Ecto neural progenitor cell (in vitro differentiated cells): ENCODE measurements around the gene CBR4.
"Not testable (repeated sequence)": the region's sequence is repeated elsewhere in the genome, so short reads cannot be mapped to it uniquely, and the experiment has no call there.

ENCODE experiments used
- DNase-seq: peaks from one replicate; pipeline ENCODE4 v3.0.0-alpha.2; 2018; ENCODE audit warnings: low spot score

The CBR4 gene

DNA sequence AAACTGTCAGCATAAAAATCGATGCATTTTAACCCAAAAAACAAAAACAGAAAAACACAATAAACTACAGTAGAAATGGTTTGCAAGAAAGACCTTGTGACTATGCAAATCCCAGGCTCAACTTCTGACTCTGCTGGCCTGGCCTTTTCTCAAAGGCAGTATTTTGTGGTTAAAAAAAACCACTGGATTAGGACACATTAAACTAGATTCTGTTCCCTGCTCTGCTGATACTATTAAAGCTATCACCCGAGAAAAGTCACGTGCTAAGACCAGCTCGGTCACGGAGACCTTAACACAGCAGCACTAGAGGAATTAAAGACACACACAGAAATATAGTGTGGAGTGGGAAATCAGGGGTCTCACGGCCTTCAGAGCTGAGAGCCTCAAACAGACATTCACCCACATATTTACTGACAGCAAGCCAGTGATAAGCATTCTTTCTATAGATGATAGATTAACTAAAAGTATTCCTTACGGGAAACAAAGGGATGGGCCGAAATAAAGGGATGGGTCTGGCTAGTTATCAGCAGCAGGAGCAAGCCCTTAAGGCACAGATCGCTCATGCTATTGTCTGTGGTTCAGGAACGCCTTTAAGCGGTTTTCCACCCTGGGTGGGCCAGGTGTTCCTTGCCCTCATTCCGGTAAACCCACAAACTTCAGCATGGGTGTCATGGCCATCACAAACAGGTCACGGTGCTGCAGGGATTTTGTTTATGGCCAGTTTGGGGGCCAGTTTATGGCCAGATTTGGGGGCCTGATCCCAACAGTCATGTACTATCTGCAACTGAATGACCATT lies 16.1 kb downstream of the CBR4 start:
- no peak for DNase-seq

DNA sequence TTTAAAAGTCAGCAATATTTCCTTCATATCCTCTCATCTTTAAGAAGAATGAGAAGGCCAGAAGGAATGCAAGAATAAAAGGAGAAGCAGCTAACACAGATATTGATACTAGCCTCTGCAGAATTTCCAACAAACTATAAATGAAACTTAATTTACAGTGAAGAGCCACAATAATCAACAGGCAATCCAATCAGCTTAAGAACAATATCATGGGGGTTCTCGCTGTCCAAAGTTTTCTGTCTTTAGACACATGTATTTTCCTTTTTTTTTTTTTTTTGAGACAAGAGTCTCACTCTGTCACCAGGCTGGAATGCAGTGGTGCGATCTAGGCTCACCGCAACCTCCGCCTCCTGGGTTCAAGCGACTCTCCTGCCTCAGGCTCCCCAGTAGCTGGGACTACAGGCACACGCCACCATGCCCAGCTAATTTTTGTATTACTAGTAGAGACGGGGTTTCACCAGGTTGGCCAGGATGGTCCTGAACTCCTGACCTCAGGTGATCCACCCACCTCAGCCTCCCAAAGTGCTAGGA lies 17.0 kb downstream of the CBR4 start:
- not testable (repeated sequence) for DNase-seq

DNA sequence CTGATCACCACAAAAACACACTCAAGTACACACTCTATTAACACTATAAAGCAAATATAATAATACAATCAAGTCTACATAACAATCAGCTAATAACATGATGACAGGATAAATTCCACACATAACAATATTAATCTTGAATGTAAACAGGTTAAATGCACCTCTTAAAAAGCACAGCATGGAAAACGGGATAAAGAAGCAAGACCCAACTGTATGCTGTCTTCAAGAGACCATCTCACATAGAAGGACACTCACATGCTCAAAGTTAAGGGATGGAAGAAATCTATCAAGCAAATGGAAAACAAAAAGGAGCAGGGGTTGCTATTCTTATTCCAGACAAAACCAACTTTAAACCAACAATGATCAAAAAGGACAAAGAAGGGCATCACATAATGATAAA lies 28.1 kb downstream of the CBR4 start:
- DNase-seq, result no peak

DNA sequence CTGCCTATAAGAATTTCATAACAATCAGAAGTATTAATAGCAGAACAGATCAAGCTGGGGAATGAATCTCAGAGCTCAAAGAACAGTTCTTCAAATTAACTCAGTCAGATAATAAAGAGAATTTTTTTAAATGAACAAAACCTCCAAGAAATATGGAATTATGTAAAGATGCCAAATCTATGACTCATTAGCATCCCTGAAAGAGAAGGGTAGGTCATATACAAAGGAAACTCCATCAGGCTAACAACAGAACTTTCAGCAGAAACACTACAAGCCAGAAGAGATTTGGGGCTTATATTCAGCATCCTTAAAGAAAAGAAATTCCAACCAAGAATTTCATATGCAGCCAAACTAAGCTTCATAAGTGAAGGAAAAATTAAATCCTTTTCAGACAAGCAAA lies 28.6 kb downstream of the CBR4 start:
- DNase-seq, result no peak

DNA sequence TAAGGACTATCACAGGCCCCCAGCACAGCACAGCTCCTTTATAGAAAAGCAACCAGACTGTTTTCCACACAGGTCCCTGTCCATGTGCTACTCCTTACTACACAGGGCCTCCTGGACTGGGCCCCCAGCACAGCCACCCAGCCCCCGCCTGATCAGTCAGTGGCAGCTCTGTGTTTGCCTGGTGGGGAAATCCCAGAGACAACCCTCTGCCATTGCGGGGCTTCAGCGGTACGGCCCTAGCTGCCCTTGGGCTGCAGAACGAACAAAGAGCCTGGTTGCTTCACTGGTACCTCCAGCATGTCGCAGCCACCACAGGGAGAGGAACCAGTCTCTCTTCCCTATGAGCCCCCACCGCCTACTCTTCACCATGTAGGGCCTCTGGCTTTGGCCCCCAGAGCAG lies 30.7 kb downstream of the CBR4 start:
- no peak for DNase-seq

DNA sequence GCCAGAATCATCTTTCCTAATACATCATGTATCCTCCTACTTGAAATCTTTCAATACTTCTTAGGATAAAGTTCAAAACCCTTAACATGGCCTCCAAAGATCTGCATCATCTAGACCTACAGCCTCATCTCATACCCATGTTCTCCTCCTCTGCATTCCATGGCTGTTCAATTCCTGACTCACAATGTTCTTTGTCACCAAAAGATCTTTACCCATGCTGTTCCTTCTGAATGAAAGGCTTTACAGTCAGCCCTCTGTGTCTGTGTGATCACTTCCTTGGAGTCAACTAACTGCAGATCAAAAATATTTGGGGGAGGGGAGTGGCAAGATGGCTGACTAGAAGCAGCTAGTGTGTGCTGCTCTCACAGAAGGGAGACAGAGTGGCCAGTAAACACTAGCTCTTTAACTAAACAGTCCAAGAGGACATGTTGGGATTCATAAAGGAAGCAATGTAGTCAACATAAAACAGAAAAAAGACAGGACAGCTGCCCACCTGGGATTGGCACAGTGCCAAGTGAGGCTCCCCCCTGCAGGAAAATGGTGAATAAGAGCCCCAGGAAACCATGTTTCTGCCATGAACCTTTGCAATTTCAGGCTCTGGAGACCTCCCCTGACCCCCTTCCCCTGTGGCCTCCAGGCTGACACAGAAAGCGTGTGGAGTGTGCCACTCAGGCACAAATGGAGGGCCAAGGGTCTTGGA lies 31.9 kb downstream of the CBR4 start:
- no peak for DNase-seq

DNA sequence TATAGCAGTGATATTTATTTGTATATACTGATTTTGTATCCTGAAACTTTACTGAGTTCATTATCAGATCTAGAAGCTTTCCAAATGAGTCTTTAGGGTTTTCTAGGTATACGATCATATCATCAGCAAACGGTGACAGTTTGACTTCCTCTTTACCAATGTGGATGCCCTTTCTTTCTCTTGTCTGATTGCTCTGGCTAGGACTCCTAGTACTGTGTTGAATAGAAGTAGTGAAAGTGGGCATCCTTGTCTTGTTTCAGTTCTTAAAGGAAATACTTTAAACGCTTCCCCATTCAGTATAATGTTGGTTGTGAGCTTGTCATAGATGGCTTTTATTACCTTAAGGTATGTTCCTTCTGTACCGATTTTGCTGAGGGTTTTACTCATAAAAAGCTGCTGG lies 37.5 kb downstream of the CBR4 start:
- DNase-seq, result no peak

DNA sequence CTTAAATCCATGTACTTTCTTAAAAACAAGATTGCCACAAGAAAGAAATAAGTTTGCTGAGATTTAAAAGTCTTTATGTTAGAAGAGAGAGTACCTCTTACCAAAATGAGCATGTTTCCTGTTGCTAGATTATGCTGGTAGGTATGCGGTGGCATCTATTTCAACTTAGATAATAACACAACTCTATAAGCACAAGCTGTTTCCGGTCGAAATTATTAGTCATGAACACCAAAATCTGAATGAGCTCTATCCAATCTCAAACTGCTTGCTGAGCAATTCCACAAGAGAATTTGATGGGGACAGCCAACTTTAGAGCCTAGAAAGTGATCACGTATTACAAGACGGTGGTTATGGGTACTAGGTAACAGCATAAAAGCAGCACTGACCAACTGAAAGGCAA lies 49.3 kb downstream of the CBR4 start:
- no peak for DNase-seq

DNA sequence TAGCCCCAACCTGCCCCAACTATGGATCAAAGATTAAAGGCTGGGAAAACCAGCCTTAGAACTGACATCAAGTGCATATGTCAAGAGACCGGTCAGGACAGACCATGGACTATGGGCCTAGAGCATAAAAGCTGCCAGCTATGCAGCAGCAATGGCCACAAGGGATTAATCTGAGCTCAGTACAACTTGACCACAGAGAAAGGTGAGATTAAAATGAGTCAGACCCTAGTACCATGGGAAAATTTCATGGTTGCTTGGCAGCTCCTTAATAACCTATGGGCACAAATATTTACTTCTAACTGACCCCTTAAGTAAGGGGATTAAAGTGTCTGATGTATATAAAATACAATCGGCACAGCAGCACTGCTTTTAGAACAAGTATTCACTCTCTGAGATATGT lies 54.4 kb downstream of the CBR4 start:
- no peak for DNase-seq

DNA sequence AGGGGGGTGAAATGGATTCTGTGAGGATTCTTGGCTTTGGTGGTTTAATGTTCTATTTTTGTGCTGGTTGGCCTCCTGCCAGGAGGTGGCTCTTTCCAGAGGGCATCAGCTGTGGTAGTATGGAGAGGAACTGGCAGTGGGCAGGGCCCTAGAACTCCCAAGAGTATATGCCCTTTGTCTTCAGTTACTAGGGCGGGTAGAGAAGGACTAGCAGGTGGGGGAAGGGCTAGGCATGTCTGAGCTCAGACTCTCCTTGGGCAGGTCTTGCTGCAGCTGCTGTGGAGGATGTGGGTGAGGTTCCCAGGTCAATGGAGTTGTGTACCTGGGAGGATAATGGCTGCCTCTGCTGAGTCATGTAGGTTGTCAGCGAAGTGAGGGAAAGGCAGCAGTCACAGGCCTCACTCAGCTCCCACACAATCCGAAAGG lies 57.2 kb downstream of the CBR4 start:
- DNase-seq, result not testable (repeated sequence)

DNA sequence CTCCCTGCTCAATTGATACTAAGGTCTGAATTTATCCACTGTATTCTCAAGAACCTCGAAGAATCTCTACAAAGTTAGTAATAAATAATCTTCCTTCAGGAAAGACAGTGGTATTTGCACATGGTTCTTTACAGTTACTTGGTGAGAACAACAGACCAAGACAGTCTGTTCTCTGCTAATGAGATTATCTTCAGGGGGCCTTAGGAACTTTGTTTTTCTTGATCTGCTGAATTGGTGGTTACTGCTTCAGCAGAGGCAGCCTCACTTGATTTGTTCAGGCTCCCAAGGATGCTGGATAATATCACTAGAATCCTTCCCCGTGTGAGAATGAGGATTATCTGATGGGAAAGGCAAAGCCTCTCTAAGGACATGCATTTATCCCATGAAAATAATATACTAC lies 64.8 kb downstream of the CBR4 start:
- DNase-seq, result no peak

DNA sequence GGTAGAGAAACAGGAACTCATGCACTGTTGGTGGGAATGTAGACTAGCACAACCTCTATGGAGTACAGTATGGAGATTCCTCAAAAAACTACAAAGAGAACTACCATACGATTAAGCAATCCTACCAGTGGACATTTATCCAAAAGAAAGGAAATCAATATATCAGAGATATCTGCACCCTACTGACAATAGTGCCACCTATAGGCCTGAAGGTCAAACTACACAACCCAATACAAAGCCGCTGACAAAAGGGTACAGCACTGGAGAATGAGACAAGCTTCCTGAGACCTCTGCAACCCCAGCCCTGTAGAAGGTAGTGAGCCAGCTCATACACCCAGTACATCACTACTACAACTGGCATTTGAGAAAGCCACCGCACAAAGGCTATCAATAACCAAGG lies 67.1 kb downstream of the CBR4 start:
- DNase-seq, result no peak
